Ectodermal cell (in vitro differentiated cells): ENCODE data around the gene DPYD.

ENCODE experiments used
- H3K27ac ChIP-seq: 2 replicates; pipeline ENCODE4 v1.7.0; 2013; ENCODE audit warnings: mild to moderate bottlenecking, low read depth, low read length; ENCODE audit not compliant: insufficient read depth, poor library complexity, severe bottlenecking
- H3K27me3 ChIP-seq: 2 replicates; pipeline ENCODE4 v1.7.0; 2013; ENCODE audit warnings: mild to moderate bottlenecking, low read length; ENCODE audit not compliant: insufficient read depth, control insufficient read depth, poor library complexity, severe bottlenecking
- H3K36me3 ChIP-seq: one replicate; pipeline ENCODE4 v1.7.0; 2013; ENCODE audit warnings: low read length; ENCODE audit not compliant: control insufficient read depth, insufficient read depth
- H3K4me1 ChIP-seq: one replicate; pipeline ENCODE4 v1.7.0; 2013; ENCODE audit warnings: low read length; ENCODE audit not compliant: control insufficient read depth, insufficient read depth
- H3K4me3 ChIP-seq: 2 replicates; pipeline ENCODE4 v1.7.0; 2013; ENCODE audit warnings: low read depth, low read length, control low read depth; ENCODE audit not compliant: insufficient read depth
- H3K9me3 ChIP-seq: 2 replicates; pipeline ENCODE4 v1.7.0; 2013; ENCODE audit warnings: mild to moderate bottlenecking, low read length, moderate library complexity; ENCODE audit not compliant: control insufficient read depth
- whole genome bisulfite sequencing, 2 experiments: methylation state at CpG; one replicate each; pipeline ENCODE4 v1.1.7; 2013; ENCODE audit warnings: missing lambda C conversion rate in 2 of 2; 5-methylcytosine and 5-hydroxymethylcytosine counted together

DPYD gene

DNA sequence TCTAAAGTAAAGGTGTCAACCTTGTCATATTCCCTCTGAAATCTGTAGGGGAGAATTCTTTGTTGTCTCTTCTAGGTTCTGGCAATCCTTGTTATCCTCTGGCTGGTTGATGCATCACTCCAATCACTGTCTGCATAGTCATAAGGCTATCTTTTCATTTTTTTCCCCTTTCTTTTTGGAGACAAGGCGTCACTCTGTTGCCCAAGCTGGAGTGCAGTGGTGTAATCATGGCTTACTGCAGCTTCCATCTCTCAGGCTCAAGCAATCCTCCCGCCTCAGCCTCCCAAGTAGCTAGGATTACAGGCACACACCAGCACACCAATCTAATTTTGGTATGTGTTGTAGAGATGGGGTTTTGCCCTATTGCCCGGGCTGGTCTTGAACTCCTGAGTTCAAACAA is 12.9 kb downstream of the DPYD start:
- whole genome bisulfite sequencing, 2 experiments, result 64 to 93% methylated on average over 2 to 3 of the region's 3 CpGs
- Histone ChIP-seq H3K27me3 (no peaks in the 10 kb centered on the region), H3K27ac (no peak overlapping the region), H3K9me3 (no peaks in the 10 kb centered on the region), H3K4me1 (peaks cover 4% of the 10 kb centered on the region), H3K36me3 (no peaks in the 10 kb centered on the region), H3K4me3 (no peak overlapping the region)

DNA sequence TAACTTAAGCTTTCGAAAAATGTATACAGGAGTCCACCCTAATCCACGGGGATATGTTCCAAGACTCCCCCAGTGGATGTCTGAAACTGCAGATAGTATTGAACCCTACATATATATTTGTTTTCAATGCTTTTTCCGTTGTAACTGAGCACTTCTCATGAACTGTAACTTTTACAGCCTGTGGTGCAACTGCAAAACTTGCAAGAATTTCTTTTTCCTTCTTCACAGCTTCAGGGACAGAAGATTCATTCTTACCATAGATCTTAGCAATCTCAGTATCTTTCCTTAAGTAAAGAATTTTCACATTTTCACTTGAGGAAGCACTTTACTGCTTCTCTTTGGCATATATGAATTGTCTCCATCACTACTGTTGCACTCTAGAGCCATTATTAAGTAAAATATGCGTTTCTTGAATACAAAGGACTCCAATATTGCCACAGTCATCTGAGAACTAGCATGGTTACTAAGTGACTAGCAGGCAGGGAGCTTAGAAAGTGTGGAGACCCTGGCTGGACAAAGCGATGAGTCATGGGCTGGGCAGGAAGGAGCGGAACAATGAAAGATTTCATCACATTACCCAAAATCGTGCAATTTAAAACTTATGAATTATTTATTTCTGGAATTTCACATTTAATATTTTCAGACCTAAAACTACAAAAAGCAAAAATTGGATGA is 14.1 kb downstream of the DPYD start:
- Histone ChIP-seq H3K36me3 (no peaks in the 10 kb centered on the region), H3K27me3 (no peaks in the 10 kb centered on the region), H3K27ac (no peak overlapping the region), H3K4me3 (no peak overlapping the region), H3K4me1 (peaks cover 4% of the 10 kb centered on the region), H3K9me3 (no peaks in the 10 kb centered on the region)
- 87 to 90% methylated on average over 4 to 7 of the region's 7 CpGs for WGBS, 2 experiments

DNA sequence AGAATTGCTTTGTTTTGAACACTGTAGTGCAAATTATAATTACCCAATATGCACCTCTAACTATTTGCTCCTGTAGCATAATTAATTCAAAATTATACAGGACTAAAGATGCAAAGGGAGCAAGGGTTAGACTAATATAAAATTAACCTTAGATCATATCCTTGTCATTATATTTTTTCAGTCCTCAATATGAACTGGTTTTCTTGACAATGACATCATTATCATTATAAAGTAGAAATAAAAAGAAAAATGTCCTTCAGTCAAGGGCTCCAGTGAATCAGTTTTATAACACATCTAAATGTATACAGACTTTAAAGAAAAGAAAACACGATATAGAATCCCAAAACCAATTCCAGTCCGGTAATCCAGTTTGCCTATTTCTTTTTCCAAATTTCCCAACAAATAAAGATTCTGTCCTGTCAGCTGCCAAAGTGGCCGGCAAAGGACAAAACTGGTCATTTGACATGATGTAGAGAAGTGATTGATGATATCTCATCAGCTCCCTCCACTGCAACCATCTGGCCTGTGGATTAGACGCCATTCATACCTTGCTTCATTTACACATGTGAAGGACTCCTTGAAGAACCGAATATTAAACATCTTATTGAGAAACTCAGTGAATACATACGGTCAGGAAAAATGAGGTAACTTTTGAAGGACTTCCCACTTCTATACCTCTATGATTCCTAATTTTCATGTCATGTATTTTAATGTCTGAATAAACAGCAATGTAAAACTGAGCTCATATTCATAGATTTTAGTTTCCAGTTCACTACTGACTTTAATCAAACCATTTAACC is 15.5 kb downstream of the DPYD start:
- no peak overlapping the region for H3K27ac ChIP-seq
- 76 to 86% methylated on average over 6 of the region's 6 CpGs for WGBS, 2 experiments
- H3K36me3 ChIP-seq, result no peaks in the 10 kb centered on the region
- no peak overlapping the region for H3K4me3 ChIP-seq
- H3K9me3 ChIP-seq, result no peaks in the 10 kb centered on the region
- no peaks in the 10 kb centered on the region for H3K27me3 ChIP-seq
- H3K4me1 ChIP-seq, result peaks cover 4% of the 10 kb centered on the region

DNA sequence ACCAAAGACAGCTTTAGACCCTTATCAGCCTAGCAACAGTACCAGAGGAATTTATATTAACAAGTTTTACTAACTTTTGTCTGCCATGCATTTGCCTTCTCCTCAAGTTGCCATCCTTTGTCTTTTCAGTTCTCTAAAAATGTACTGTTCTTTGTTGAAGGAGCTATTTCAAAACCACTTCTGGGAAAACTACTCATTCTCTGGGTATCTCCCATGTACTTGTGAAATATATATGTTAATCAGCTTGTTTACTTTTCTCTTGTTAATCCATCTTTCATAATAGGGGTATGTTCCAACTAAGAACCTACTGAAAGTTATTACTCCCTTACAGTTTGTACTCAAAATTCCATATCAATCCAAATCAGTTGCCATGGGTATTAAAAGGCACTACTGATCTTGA is 16.3 kb downstream of the DPYD start:
- Histone ChIP-seq H3K4me3 (no peak overlapping the region), H3K36me3 (no peaks in the 10 kb centered on the region), H3K27me3 (no peaks in the 10 kb centered on the region), H3K4me1 (peaks cover 4% of the 10 kb centered on the region), H3K27ac (no peak overlapping the region), H3K9me3 (no peaks in the 10 kb centered on the region)

DNA sequence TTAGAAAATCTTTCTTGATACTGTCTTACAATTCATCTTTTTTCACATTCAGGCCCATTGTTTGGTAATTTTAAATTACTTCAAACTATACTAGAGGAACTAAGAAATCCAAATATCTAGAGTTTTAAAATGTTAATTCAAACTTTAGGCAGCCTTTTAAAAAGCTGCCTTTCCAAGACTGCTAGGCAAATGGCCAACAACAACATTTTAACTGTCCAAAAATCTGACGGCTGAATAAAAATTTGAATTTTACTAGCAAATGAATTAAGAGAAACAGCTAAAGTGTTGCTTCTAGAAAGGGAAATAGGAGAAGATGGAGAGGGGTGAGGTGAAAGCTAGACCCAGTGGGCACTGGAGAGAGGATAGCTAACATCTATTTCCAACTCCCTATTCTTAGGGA is 17.2 kb downstream of the DPYD start:
- Histone ChIP-seq H3K27ac (no peak overlapping the region), H3K4me1 (peaks cover 4% of the 10 kb centered on the region), H3K36me3 (no peaks in the 10 kb centered on the region), H3K4me3 (no peak overlapping the region), H3K9me3 (no peaks in the 10 kb centered on the region), H3K27me3 (no peaks in the 10 kb centered on the region)
- 100% methylated on average over 1 of the region's 1 CpG for WGBS, 2 experiments

DNA sequence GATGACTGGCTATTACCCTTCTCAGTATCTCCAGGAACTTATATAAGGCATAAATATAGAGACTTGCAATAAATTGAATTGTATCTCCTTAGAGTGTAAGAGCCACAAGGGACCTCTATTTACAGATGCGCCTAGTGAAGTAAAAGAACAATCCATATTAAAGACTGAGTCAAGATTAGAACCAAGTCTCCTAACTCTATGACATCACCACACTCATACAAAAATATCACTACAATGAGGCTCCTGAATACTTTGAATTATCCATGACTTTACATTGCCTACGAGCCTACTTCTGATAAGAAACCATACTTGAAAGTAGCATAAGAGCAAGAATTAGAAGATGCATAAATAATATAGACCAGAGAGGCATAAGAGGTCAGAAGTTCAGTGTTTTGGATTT is 18.8 kb downstream of the DPYD start:
- Histone ChIP-seq H3K27me3 (no peaks in the 10 kb centered on the region), H3K9me3 (no peaks in the 10 kb centered on the region), H3K36me3 (no peaks in the 10 kb centered on the region), H3K27ac (no peak overlapping the region), H3K4me1 (peaks cover 4% of the 10 kb centered on the region), H3K4me3 (no peak overlapping the region)
- 89 to 96% methylated on average over 2 of the region's 2 CpGs for WGBS, 2 experiments

DNA sequence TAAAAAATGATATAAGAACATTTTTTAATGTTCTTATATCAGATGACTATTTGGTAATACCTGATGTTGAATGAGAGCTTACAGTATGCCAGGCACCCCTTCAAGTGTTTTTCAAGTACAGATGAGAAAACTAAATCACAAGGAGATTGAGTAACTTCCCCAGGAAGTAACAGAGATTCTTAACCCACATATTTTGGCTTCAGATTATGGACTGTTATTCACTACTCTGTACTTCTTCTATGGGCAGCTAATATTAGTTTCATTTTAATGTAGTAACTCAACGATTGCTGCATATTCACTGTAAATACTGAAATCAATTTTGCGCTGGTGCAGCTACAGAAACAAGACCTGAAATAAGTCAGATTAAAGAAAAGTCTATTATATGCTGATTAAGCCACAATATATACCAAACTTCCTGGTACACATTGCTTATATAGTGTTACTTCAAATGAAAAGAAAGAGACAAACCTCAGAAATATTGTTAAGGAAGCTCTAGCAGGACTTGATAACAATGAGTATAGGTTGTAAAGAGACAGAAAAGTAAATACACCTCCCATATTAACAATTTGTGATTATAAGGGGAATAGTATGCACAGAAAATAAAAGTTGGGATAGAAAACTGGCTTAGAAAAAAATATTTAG is 19.7 kb downstream of the DPYD start:
- 95% methylated on average over 2 of the region's 2 CpGs; no CpG with 5 or more reads in 1 of the 2 experiments for WGBS, 2 experiments
- no peak overlapping the region for H3K4me3 ChIP-seq
- no peaks in the 10 kb centered on the region for H3K9me3 ChIP-seq
- no peaks in the 10 kb centered on the region for H3K27me3 ChIP-seq
- no peak overlapping the region for H3K27ac ChIP-seq
- no peaks in the 10 kb centered on the region for H3K36me3 ChIP-seq
- peaks cover 4% of the 10 kb centered on the region for H3K4me1 ChIP-seq

DNA sequence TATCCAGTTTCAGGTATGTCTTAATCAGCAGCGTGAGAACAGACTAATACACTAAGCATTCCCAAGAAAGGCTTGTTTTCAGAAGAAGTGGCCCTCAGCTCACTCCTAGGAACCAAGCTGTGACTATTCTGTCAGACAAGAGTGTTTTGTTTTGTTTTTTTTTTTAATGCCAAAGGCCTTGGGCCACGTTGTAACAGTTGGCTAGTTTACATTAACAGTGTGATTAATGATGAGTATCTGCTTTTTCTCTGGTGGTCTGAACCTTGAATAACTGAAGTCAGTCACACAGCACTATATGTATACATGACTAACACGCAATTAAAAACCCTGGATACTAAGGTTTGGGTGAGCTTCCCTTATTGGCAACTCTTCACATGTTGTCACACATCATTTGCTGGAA is 21.9 kb downstream of the DPYD start:
- Histone ChIP-seq H3K27ac (no peak overlapping the region), H3K4me1 (no peaks in the 10 kb centered on the region), H3K9me3 (no peaks in the 10 kb centered on the region), H3K36me3 (no peaks in the 10 kb centered on the region), H3K4me3 (no peak overlapping the region), H3K27me3 (no peaks in the 10 kb centered on the region)
- 83 to 91% methylated on average over 3 of the region's 3 CpGs for WGBS, 2 experiments

DNA sequence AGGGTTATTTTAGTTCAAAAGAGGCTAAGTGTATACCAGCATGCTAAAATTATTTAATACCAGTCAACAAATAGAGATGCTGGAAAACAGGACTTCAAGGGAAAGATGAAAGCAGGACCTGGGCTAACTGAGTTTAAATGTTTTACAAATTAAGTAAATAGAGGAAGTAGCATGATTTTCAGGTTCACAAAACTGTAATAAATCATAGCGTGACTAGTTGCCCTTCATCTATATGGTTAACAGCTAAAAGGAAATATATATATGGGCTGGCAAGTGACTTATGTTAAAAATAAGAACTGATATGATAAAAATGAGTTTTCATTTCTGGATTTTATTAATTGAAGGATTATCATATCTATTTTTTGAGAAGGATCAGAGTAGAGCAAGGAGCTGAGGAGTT is 25.6 kb downstream of the DPYD start:
- H3K27me3 ChIP-seq, result no peaks in the 10 kb centered on the region
- H3K9me3 ChIP-seq, result no peaks in the 10 kb centered on the region
- no peak overlapping the region for H3K27ac ChIP-seq
- no peaks in the 10 kb centered on the region for H3K36me3 ChIP-seq
- no peaks in the 10 kb centered on the region for H3K4me1 ChIP-seq
- WGBS, 2 experiments, result 100% methylated on average over 1 of the region's 1 CpG
- no peak overlapping the region for H3K4me3 ChIP-seq

DNA sequence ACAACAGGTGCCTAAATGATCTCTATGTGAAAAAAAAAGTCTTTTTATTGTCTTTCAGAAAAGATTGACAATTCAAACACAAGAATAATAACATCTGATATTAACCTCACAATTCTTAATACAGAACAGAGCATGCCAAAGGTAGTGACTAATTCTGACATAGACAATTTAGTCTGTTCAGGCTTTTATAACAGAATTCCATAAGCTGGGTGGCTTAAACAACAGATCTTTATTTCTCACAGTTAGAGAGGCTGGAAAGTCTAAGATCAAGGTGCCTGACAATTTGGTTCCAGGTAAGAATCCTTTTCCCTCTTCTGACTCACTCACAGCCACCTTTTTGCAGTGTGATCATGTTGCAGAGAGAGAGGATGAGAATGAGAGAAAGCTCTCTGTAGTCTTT is 27.0 kb downstream of the DPYD start:
- H3K9me3 ChIP-seq, result no peaks in the 10 kb centered on the region
- H3K4me1 ChIP-seq, result no peaks in the 10 kb centered on the region
- no peaks in the 10 kb centered on the region for H3K36me3 ChIP-seq
- no peak overlapping the region for H3K27ac ChIP-seq
- H3K4me3 ChIP-seq, result no peak overlapping the region
- H3K27me3 ChIP-seq, result no peaks in the 10 kb centered on the region
